ENCODE data around the gene LRCH4.

GRCh38 chr7:100580466-100581283 lies 5.3 kb downstream of the LRCH4 start:
- no peak for TF ChIP-seq CTCF (conservative IDR thresholded peaks at IDR 0.05)
- TF ChIP-seq ZFX (IDR thresholded peaks at IDR 0.05), result no peak

Measured in C4-2B (cell line).